K562 (cell line): ENCODE measurements around the gene DPYSL4. TPM values are rescaled to one million over a fixed set of nuclear protein-coding genes. Genes with fewer than 3 reads are reported as not detected.

ENCODE experiments used
- ATAC-seq: fragments of 200-7000 bp; cut with Tn5 transposase; 3 replicates; pipeline ENCODE4 v1.9.1; 2020; ENCODE audit warnings: moderate library complexity
- BruUV-seq: library from RNA; stranded (reverse); fragments of 400-500 nt; replicated peaks from 2 replicates; lab custom pipeline; 2021; lab: Mats Ljungman, UMichigan
- CTCF ChIA-PET: fragments of 300-600 bp; formaldehyde crosslinking; extraction: SDS; loops from one replicate; lab custom pipeline; 2021; ENCODE audit warnings: low intra/inter-chr PET ratio; lab: Yijun Ruan, JAX
- POLR2A ChIA-PET: fragments of 300-600, 350-650 bp; sonication (Branson Sonifier 250); formaldehyde crosslinking; extraction: SDS; loops from one replicate; lab custom pipeline; 2021; ENCODE audit warnings: antibody characterized with exemption, inconsistent platforms; lab: Yijun Ruan, JAX
- DNase-seq, 4 experiments: peaks; one replicate each; pipeline versions ENCODE4 v3.0.0 to v3.0.0-alpha.2; 2011 to 2018; ENCODE audit warnings: low spot score in 3 of 4, mixed read lengths in 3 of 4; ENCODE audit errors: extremely low read depth in 1 of 4
- FAIRE-seq: peaks from 2 replicates; lab custom pipeline; 2011; peaks lifted over from hg19 to GRCh38; lab: Jason Lieb, UNC
- H2AFZ ChIP-seq: 2 replicates; pipeline ENCODE4 v1.6.0; 2011; ENCODE audit warnings: low read depth, low read length, control low read depth, inconsistent platforms
- H3K27ac ChIP-seq: fragments of 200-600 bp; 3 replicates; pipeline ENCODE4 v1.8.0; 2011; ENCODE audit warnings: low read depth, mild to moderate bottlenecking, control low read depth, inconsistent platforms, low read length, moderate library complexity, mixed read lengths; ENCODE audit errors: extremely low read depth
- H3K27me3 ChIP-seq, 2 experiments: fragments of 300-600 bp in 1 of 2; 2 replicates in 1 of 2; 3 replicates in 1 of 2; pipeline versions ENCODE4 v1.6.0 to v1.8.0; 2011; ENCODE audit warnings: inconsistent platforms in 2 of 2, low read length in 2 of 2, mild to moderate bottlenecking in 1 of 2, mixed read lengths in 1 of 2, moderate library complexity in 1 of 2; ENCODE audit not compliant: control insufficient read depth in 2 of 2, insufficient read depth in 2 of 2
- H3K36me3 ChIP-seq: fragments of 300-600 bp; 3 replicates; pipeline ENCODE4 v1.8.0; 2011; ENCODE audit warnings: mild to moderate bottlenecking, low read length, inconsistent platforms; ENCODE audit not compliant: control insufficient read depth, insufficient read depth
- H3K4me1 ChIP-seq, 2 experiments: fragments of 200-600 bp in 1 of 2; replicated peaks in 1 of 2; 2 replicates in 1 of 2; 3 replicates in 1 of 2; pipeline versions ENCODE4 v1.5.1 to v1.8.0; 2011; ENCODE audit warnings: inconsistent platforms in 2 of 2, low read length in 2 of 2, mild to moderate bottlenecking in 1 of 2, mixed read lengths in 1 of 2, moderate library complexity in 1 of 2; ENCODE audit not compliant: control insufficient read depth in 2 of 2, insufficient read depth in 2 of 2
- H3K4me2 ChIP-seq: 2 replicates; pipeline ENCODE4 v1.6.1; 2011; ENCODE audit warnings: low read length, control low read depth, inconsistent platforms, mixed read lengths; ENCODE audit not compliant: insufficient read depth
- H3K4me3 ChIP-seq: fragments of 200-600 bp; sonication (generic), shearing (Covaris generic); 2 replicates; pipeline ENCODE4 v1.5.1; 2016; ENCODE audit warnings: control low read depth, inconsistent platforms
- H3K79me2 ChIP-seq: fragments of 200-600 bp; 3 replicates; pipeline ENCODE4 v1.8.0; 2011; ENCODE audit warnings: low read length, inconsistent platforms; ENCODE audit not compliant: control insufficient read depth, insufficient read depth
- H3K9ac ChIP-seq, 2 experiments: 2 replicates each; pipeline versions ENCODE4 v1.6.0 to v1.6.1; 2011; ENCODE audit warnings: low read depth in 2 of 2, low read length in 2 of 2, control low read depth in 1 of 2, inconsistent platforms in 1 of 2, mild to moderate bottlenecking in 1 of 2, mixed read lengths in 1 of 2; ENCODE audit not compliant: insufficient read depth in 1 of 2
- H3K9me1 ChIP-seq: one replicate; pipeline ENCODE4 v1.6.0; 2011; ENCODE audit warnings: inconsistent platforms, mild to moderate bottlenecking, low read length, moderate library complexity; ENCODE audit not compliant: control insufficient read depth, insufficient read depth
- H3K9me3 ChIP-seq: replicated peaks from 2 replicates; pipeline ENCODE4 v1.5.1; 2011; ENCODE audit warnings: low read depth, low read length, inconsistent platforms; ENCODE audit not compliant: control insufficient read depth, insufficient read depth
- H4K20me1 ChIP-seq: replicated peaks from 2 replicates; pipeline ENCODE4 v1.6.1; 2011; ENCODE audit warnings: low read length, inconsistent platforms, mixed read lengths; ENCODE audit not compliant: control insufficient read depth, insufficient read depth
- CUX1 ChIP-seq: fragments of 200-800 bp; sonication (Bioruptor generic); IDR thresholded peaks from 2 replicates; pipeline ENCODE4 v1.6.1; 2016; ENCODE audit warnings: missing genetic modification characterization, missing compliant biosample characterization
- DNMT1 ChIP-seq: fragments of 450-650 bp; IDR thresholded peaks from 2 replicates; pipeline ENCODE4 v1.6.1; 2016; ENCODE audit warnings: antibody characterized with exemption, mild to moderate bottlenecking
- TAF1 ChIP-seq: IDR thresholded peaks from 2 replicates; pipeline ENCODE4 v1.6.1; 2011; ENCODE audit warnings: mild to moderate bottlenecking, low read length, moderate library complexity; ENCODE audit not compliant: insufficient read depth, control insufficient read depth, severe bottlenecking; ENCODE audit errors: extremely low read depth
- ZNF830 ChIP-seq: fragments of 250-450 bp; sonication (Bioruptor Pico); IDR thresholded peaks from 2 replicates; pipeline ENCODE4 v1.5.0; 2021; ENCODE audit warnings: mild to moderate bottlenecking
- WGBS: fragments of 100-300 bp; shearing (Covaris generic); methylation state at CpG from one replicate; pipeline ENCODE4 v1.1.6; 2016; ENCODE audit warnings: low coverage, mixed read lengths; ENCODE audit not compliant: insufficient coverage; ENCODE audit errors: missing lambda C conversion rate; 5-methylcytosine and 5-hydroxymethylcytosine counted together
- in situ Hi-C: fragments of 300-500 bp; cut with MboI; formaldehyde crosslinking; loops from 4 replicates; pipeline ENCODE4 v1.15.0; 2018; ENCODE audit warnings: inconsistent platforms, mixed read lengths
- intact Hi-C: fragments of 100-400 bp; cut with micrococcal nuclease; formaldehyde crosslinking; loops from 2 replicates; pipeline ENCODE4 v1.14.2; 2022
- polyA plus RNA-seq, 8 experiments: library from polyadenylated mRNA; depleted of rRNA in 4 of 8; stranded (reverse) in 5 of 8; unstranded in 3 of 8; fragments of >200 nt; fragmentation: Nextera tagmentation in 2 of 8; fragmentation: Illumina TruSeq in 1 of 8; extraction: Ambion mirVana in 2 of 8; extraction: Trizol in 1 of 8; gene quantifications; 2 replicates each; pipeline versions ENCODE4 v1.2.1 to v1.2.3, GENCODE V29; 2011 to 2014; ENCODE audit warnings: inconsistent platforms in 1 of 8, missing spikeins in 1 of 8
- total RNA-seq, 7 experiments: library from RNA; depleted of rRNA in 6 of 7; stranded (reverse); fragments of >200 nt in 6 of 7; fragmentation: Illumina TruSeq in 2 of 7; extraction: Trizol in 2 of 7; gene quantifications; 2 replicates each; pipeline versions ENCODE4 v1.2.1 to v1.2.3, GENCODE V29; 2011 to 2021; ENCODE audit warnings: low replicate concordance in 1 of 7

Gene DPYSL4
- total and polyA plus RNA-seq, 9 of the 15 experiments (the other 6 are each of a cell fraction or from before 2014, with no cell fraction given), result 0.03 TPM; not detected in 8

DNA sequence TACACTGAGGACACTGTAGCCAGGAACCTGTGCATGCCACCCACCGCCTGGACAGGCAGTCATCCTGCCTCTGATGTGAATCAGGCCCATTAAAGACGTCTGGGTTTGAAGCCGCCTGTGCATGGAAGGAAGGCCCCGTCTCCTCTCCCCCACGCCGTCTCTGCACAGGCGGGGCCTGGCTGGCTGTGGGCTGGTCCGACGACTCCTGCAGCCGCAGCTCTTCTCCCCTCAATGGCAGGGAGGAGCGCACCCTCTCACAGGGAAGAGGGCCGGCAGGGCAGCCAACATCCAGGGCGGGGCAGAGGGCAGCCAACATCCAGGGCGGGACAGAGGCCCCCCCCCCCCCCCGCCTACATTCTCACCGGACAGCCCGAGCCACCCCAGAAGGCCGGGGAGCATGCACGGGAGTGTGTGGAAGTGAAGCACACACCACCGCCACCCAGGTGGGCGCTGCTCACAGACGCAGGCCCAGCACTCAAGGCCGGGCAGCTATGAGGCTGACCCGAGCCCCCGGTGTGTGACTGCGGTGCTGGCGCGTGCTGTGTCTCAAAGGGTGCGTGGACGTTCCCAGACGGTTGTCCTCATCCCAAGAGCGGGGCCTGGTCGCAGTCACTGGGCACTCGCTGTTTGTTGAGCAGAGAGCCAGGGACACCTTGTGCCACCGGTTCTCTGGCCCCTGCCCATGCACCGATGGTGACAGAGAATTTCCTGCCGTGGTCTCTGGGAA lies 19.1 kb downstream of the DPYSL4 start (continued):
- TF ChIP-seq TAF1, result no peak

- no peaks in the 10 kb centered on the region for H3K9me3 ChIP-seq
- DNase-seq (no peak), FAIRE-seq (no peak), ATAC-seq (no peak)
- 17% methylated on average over 6 of the region's 11 CpGs for WGBS
- ChIA-PET POLR2A (interaction anchor here (0.6 kb wide), 1 partner anchor 126 kb away, joined by 3 read pairs; the partner anchor contains the start of gene LRRC27), CTCF (no interaction called here)
- no peaks in the 10 kb centered on the region for H3K36me3 ChIP-seq
- H3K4me3 ChIP-seq, result no peak overlapping the region
- BruUV-seq, result no TSS peak
- H3K79me2 ChIP-seq, result no peaks in the 10 kb centered on the region
- H2AFZ ChIP-seq, result no peak overlapping the region
- intact Hi-C loops, result no loop called here
- H3K27ac ChIP-seq, result no peak overlapping the region
- no peaks in the 10 kb centered on the region for H3K9me1 ChIP-seq
- in situ Hi-C loops, result no loop called here
- H4K20me1 ChIP-seq, result no peaks in the 10 kb centered on the region
- H3K4me1 ChIP-seq, result peaks cover 0 to 8% of the 10 kb centered on the region in 2 experiments; a peak in 2 of 5 replicates
- H3K4me2 ChIP-seq, result no peak overlapping the region
- H3K27me3 ChIP-seq, result peaks cover 0 to 55% of the 10 kb centered on the region in 2 experiments; a peak in 2 of 5 replicates
- no peak overlapping the region for H3K9ac ChIP-seq
- TF ChIP-seq DNMT1, result no peak
- no peak for TF ChIP-seq CUX1
- no peak for TF ChIP-seq ZNF830
Measured at GRCh38 chr10:132206377-132206745, 19.6 kb downstream of the DPYSL4 start.
